GM13976 (cell line): ENCODE measurements around the gene METAP2.

ENCODE experiments used
- DNase-seq: peaks from one replicate; pipeline ENCODE4 v3.0.0; 2012; ENCODE audit warnings: low spot score
- in situ Hi-C: fragments of 300-500 bp; cut with MboI; formaldehyde crosslinking; loops from one replicate; pipeline ENCODE4 v1.12.0; 2022; ENCODE audit warnings: low sequenced_read_pairs, mixed read lengths, inconsistent platforms; ENCODE audit not compliant: unreplicated experiment
- TF ChIP-seq, protein P1 (sequence below): IDR thresholded peaks from 2 replicates; pipeline ENCODE4 v1.5.1; 2012; ENCODE audit warnings: borderline replicate concordance, mild to moderate bottlenecking; ENCODE audit not compliant: insufficient read depth; ENCODE audit errors: extremely low read depth, missing control alignments, control extremely low read depth

METAP2 gene

GRCh38 chr12:95473884-95474659, at the start of gene METAP2:
TSS of gene METAP2 (plus strand) at chr12:95474152. CDS start at chr12:95474180, 28 bp downstream.
- TF ChIP-seq, protein P1, sequence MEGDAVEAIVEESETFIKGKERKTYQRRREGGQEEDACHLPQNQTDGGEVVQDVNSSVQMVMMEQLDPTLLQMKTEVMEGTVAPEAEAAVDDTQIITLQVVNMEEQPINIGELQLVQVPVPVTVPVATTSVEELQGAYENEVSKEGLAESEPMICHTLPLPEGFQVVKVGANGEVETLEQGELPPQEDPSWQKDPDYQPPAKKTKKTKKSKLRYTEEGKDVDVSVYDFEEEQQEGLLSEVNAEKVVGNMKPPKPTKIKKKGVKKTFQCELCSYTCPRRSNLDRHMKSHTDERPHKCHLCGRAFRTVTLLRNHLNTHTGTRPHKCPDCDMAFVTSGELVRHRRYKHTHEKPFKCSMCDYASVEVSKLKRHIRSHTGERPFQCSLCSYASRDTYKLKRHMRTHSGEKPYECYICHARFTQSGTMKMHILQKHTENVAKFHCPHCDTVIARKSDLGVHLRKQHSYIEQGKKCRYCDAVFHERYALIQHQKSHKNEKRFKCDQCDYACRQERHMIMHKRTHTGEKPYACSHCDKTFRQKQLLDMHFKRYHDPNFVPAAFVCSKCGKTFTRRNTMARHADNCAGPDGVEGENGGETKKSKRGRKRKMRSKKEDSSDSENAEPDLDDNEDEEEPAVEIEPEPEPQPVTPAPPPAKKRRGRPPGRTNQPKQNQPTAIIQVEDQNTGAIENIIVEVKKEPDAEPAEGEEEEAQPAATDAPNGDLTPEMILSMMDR = no peak
- in situ Hi-C loops = no loop called here
- DNase-seq = peak; percentile 95

DNA sequence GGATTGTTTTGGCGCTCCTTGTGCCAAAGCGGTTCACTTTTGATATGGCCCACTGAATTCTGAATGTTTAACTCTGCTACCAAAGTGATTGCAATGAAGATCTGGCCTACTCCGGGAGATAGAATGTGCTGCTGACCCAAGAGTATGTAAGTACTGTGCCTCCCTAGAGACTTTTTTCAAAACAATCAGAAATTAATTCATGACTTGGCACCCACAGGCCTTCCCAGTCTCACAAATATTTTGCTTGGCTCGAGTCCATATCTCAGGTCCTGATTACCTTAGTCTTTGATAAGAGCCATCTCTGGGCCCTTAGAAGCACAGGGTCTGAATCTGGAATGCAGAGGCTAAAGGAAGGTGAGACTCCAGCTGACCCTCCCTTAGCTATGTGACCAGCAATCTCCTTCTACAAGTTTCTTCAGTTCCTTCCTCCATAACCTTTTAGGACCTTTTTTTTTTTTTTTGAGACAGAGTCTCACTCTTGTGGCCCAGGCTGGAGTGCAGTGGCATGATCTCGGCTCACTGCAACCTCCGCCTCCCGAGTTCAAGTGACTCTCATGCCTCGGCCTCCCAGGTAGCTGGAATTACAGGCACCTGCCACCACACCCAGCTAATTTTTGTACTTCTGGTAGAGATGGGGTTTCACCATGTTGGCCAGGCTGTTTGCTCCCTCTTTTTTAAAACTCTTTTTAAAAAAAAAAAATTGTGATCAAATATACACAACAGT, 49.5 kb upstream of the METAP2 start:
- TF ChIP-seq, protein P1 = no peak
- no peak for DNase-seq

DNA sequence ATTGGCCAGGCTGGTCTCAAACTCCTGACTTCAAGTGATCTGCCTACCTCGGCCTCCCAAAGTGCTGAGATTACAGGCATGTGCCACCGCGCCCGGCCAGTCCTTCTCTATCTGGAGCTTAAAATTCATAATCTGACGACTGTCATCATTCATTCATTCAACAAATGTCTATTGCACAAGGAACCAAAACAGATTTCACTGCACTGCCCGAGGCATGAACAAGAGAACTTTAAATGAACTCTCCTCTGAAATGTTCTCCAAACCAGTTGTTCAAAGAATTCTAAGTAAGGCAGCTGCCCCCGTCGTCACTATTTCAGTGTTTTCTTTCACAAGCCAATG, 44.8 kb upstream of the METAP2 start:
- TF ChIP-seq, protein P1 = no peak
- no peak for DNase-seq
- in situ Hi-C loops = no loop called here

More for the DNA sequence above, 49.5 kb upstream of the METAP2 start:
- in situ Hi-C loops = no loop called here

- TF ChIP-seq, protein P1 = no peak
- in situ Hi-C loops = no loop called here
- DNase-seq = no peak
Measured at GRCh38 chr12:95431120-95431519, 42.8 kb upstream of the METAP2 start.

- TF ChIP-seq, protein P1 = no peak
- no peak for DNase-seq
- in situ Hi-C loops = no loop called here
Measured at GRCh38 chr12:95435355-95435754, 38.6 kb upstream of the METAP2 start.

DNA sequence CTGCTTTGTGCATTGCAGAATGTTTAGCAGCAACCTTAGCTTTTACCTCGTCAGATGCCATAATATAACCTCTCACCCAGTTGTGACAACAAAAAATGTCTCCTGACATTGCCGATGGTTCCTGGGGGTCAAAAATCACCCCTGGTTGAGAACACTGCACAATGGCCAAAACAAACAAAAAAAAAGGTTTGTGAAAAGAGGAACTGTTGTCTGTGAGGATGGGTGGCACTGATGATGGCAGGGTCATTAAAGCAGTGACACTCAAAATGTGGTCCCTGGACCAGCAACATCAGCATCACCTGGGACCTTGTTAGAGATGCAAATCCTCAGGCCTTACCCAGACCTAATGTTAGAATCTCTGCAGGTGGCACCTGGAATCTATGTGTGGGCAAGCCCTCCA, 36.4 kb upstream of the METAP2 start:
- in situ Hi-C loops = no loop called here
- TF ChIP-seq, protein P1 = no peak
- no peak for DNase-seq
